Measurements from ENCODE around the gene TBC1D16.

Gene TBC1D16

DNA sequence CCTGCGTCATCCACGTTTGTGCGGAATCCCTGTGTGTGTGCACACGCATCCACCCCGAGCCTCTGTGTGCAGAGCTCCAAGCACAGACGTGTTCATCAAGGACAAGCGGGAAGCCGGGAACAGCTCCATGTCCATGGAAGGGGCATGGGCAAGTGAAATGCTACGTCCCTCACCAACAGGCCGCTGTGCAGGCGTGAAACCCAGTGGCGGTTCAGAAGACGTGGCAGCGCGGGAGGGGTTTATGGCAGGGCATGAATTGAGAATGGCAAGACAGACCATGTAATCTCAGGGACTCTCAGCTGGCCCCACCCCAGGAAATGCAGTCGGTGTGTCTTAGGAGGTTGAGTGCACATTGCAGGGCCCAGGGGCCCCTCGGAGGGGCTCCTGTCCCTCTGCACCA is 52.7 kb downstream of the TBC1D16 start:
- DNase-seq (ENCODE audit: extremely low spot score): no peak
- TF ChIP-seq, protein P1, sequence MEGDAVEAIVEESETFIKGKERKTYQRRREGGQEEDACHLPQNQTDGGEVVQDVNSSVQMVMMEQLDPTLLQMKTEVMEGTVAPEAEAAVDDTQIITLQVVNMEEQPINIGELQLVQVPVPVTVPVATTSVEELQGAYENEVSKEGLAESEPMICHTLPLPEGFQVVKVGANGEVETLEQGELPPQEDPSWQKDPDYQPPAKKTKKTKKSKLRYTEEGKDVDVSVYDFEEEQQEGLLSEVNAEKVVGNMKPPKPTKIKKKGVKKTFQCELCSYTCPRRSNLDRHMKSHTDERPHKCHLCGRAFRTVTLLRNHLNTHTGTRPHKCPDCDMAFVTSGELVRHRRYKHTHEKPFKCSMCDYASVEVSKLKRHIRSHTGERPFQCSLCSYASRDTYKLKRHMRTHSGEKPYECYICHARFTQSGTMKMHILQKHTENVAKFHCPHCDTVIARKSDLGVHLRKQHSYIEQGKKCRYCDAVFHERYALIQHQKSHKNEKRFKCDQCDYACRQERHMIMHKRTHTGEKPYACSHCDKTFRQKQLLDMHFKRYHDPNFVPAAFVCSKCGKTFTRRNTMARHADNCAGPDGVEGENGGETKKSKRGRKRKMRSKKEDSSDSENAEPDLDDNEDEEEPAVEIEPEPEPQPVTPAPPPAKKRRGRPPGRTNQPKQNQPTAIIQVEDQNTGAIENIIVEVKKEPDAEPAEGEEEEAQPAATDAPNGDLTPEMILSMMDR (IDR thresholded peaks at IDR 0.05; ENCODE audit: control extremely low read depth, extremely low read depth, low read depth, missing control alignments): no peak
- ChIA-PET POLR2A (no interaction called here), CTCF (interaction anchor here (1.2 kb wide), 1 partner anchor 26 kb away, joined by 4 read pairs; no protein-coding TSS in a partner anchor)

DNA sequence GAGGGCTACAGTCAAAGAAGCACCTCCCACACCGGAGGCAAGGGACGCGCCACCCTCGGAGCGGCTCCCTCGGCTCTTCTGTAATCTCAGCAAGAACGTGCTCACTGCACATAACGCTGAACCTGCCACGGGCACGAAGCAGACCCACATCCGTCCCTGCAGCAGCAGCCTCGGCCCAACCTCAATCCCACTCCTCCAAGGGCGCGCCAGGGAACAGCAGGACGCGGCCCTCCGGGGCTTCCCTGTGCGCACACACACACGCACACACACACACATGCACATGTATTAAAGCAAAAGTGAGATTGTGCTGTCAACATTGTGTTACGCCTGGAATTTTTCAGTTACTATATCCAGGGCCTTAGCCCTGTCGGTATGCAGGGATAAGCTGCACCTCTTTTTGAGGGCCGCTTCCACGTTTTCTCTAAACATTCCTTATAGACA is 54.0 kb downstream of the TBC1D16 start:
- no peak for DNase-seq (ENCODE audit: extremely low spot score)
- TF ChIP-seq, protein P1 (IDR thresholded peaks at IDR 0.05; ENCODE audit: control extremely low read depth, extremely low read depth, low read depth, missing control alignments): no peak
- CTCF ChIA-PET: interaction anchor here (1.0 kb wide), 1 partner anchor 27 kb away, joined by 4 read pairs; no protein-coding TSS in a partner anchor
- POLR2A ChIA-PET: no interaction called here

DNA sequence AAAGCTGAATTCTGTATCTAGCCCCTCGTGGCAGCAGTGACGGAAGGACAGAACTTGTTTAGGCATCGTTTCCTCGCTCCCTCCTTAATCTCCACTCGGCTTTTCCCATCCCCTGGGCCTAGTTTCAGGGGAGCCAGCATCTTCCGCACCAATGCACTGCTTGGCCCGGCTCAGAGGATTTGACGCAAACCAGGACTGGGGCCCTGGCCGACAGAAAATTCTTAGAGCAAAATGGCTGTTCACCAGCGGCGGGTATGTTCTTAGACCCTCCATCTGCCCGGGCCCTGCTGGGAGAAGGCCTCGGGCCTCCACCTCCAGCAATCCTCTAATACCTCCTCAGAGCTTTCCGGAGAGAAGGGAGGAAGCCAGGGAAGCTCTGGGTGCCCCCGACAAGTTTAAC is 54.6 kb downstream of the TBC1D16 start:
- ChIA-PET POLR2A (no interaction called here), CTCF (no interaction called here)

GRCh38 chr17:79980246-79981043 is 55.2 kb downstream of the TBC1D16 start:
- TF ChIP-seq, protein P1 (IDR thresholded peaks at IDR 0.05; ENCODE audit: control extremely low read depth, extremely low read depth, low read depth, missing control alignments): no peak
- no peak for DNase-seq (ENCODE audit: extremely low spot score)
- ChIA-PET POLR2A (no interaction called here), CTCF (interaction anchor here (0.7 to 1.2 kb wide), 2 partner anchors 10 to 28 kb away, joined by 3 read pairs; no protein-coding TSS in a partner anchor)

More for the DNA sequence above, 54.6 kb downstream of the TBC1D16 start:
- TF ChIP-seq, protein P1 (IDR thresholded peaks at IDR 0.05; ENCODE audit: control extremely low read depth, extremely low read depth, low read depth, missing control alignments): no peak
- DNase-seq (ENCODE audit: extremely low spot score): no peak

GRCh38 chr17:79979816-79980215 is 55.9 kb downstream of the TBC1D16 start:
- TF ChIP-seq, protein P1 (IDR thresholded peaks at IDR 0.05; ENCODE audit: control extremely low read depth, extremely low read depth, low read depth, missing control alignments): no peak
- ChIA-PET POLR2A (no interaction called here), CTCF (interaction anchor here (0.7 to 1.2 kb wide), 2 partner anchors 10 to 29 kb away, joined by 3 read pairs; no protein-coding TSS in a partner anchor)
- no peak for DNase-seq (ENCODE audit: extremely low spot score)

- no peak for DNase-seq (ENCODE audit: extremely low spot score)
- TF ChIP-seq, protein P1 (IDR thresholded peaks at IDR 0.05; ENCODE audit: control extremely low read depth, extremely low read depth, low read depth, missing control alignments): no peak
- CTCF ChIA-PET: interaction anchor here (0.9 to 1.2 kb wide), 2 partner anchors 29 to 140 kb away, joined by 3 to 4 read pairs; partner anchors contain the start of gene CBX4
- POLR2A ChIA-PET: no interaction called here
Measured at GRCh38 chr17:79979221-79979741, 56.4 kb downstream of the TBC1D16 start.
